Measurements from ENCODE around the gene GSK3B.

The GSK3B gene

DNA sequence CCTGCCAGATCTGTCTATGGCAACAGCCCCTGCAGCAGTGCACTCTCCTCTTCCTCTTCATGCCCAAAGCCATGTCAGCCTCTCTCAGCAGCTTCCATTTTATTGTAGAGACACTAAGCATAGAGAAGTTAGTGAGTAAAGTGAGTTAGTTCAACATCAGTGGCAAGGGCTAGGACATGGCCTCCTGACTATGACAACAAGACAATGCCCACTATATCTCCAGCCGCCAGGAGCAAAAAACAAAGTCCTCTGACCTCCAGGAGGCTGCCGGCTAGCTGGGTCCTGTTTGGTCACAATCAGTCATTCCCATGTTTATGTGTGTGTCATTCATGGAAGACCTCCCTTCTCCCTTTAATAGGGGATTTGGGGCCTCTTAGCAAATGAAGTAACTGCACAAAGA is 297.5 kb downstream of the GSK3B start:
- no peak overlapping the region for H3K9ac ChIP-seq
- TF ChIP-seq, protein P1, sequence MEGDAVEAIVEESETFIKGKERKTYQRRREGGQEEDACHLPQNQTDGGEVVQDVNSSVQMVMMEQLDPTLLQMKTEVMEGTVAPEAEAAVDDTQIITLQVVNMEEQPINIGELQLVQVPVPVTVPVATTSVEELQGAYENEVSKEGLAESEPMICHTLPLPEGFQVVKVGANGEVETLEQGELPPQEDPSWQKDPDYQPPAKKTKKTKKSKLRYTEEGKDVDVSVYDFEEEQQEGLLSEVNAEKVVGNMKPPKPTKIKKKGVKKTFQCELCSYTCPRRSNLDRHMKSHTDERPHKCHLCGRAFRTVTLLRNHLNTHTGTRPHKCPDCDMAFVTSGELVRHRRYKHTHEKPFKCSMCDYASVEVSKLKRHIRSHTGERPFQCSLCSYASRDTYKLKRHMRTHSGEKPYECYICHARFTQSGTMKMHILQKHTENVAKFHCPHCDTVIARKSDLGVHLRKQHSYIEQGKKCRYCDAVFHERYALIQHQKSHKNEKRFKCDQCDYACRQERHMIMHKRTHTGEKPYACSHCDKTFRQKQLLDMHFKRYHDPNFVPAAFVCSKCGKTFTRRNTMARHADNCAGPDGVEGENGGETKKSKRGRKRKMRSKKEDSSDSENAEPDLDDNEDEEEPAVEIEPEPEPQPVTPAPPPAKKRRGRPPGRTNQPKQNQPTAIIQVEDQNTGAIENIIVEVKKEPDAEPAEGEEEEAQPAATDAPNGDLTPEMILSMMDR (IDR thresholded peaks at IDR 0.05): no peak
- no peak overlapping the region for H3K4me2 ChIP-seq (ENCODE audit: low read length)
- no peaks in the 10 kb centered on the region for H3K36me3 ChIP-seq (ENCODE audit: control insufficient read depth, insufficient read depth, low read length)
- H2AFZ ChIP-seq: no peak overlapping the region
- H3K27me3 ChIP-seq (ENCODE audit: control insufficient read depth, insufficient read depth, low read length): no peaks in the 10 kb centered on the region
- no peak overlapping the region for H3K27ac ChIP-seq
- H3K79me2 ChIP-seq: no peaks in the 10 kb centered on the region
- H3K4me1 ChIP-seq: no peaks in the 10 kb centered on the region
- H3K9me3 ChIP-seq (ENCODE audit: control insufficient read depth, low read length): no peaks in the 10 kb centered on the region
- no peak overlapping the region for H3K4me3 ChIP-seq (ENCODE audit: low read depth, low read length)

DNA sequence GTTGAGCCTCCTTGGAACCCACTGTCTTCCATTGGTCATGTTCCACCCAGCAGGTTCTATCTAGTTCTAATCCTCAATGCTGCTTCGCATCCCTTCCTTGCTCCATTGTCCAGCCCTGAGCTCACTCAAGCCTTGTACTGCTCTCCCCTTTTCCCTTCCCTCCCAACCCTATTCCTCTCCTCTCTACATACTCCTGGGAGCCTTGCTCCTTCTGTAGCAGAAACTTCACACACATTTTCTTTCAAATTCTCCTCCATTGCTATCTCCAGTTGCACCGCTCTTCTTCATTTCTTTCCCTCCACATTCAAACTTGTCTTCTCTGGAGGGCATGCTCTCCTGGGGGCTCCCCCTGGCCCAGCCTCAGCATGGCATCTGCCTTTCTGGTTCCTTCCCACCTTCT is 297.9 kb downstream of the GSK3B start:
- Histone ChIP-seq H3K4me3 (ENCODE audit: low read depth, low read length) (no peak overlapping the region), H3K27me3 (ENCODE audit: control insufficient read depth, insufficient read depth, low read length) (no peaks in the 10 kb centered on the region), H3K4me2 (ENCODE audit: low read length) (no peak overlapping the region), H2AFZ (no peak overlapping the region), H3K27ac (no peak overlapping the region), H3K79me2 (no peaks in the 10 kb centered on the region), H3K9me3 (ENCODE audit: control insufficient read depth, low read length) (no peaks in the 10 kb centered on the region), H3K4me1 (no peaks in the 10 kb centered on the region), H3K36me3 (ENCODE audit: control insufficient read depth, insufficient read depth, low read length) (no peaks in the 10 kb centered on the region), H3K9ac (no peak overlapping the region)
- TF ChIP-seq, protein P1 (IDR thresholded peaks at IDR 0.05): no peak

DNA sequence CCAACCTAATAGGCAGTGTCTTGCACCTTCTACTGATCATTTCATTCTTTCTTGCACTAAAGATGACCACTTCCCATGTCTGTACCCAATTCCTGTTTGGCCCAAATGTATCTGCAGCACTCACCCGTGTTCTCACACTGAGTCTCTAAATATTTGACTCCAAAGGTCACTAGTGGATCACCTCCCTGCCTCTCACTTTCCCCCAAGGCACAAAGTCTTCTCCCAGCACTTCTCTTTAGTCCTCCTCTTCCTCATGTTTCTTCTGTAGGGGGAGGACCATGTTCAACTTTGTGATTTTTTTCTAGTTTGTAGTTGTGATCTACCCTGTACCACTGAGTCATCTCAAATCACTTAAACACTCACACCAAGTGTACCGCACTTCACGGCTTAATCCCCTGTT is 298.4 kb downstream of the GSK3B start:
- Histone ChIP-seq H3K4me1 (no peaks in the 10 kb centered on the region), H3K27ac (no peak overlapping the region), H3K36me3 (ENCODE audit: control insufficient read depth, insufficient read depth, low read length) (no peaks in the 10 kb centered on the region), H3K4me2 (ENCODE audit: low read length) (no peak overlapping the region), H3K4me3 (ENCODE audit: low read depth, low read length) (no peak overlapping the region), H3K9me3 (ENCODE audit: control insufficient read depth, low read length) (no peaks in the 10 kb centered on the region), H2AFZ (no peak overlapping the region), H3K27me3 (ENCODE audit: control insufficient read depth, insufficient read depth, low read length) (no peaks in the 10 kb centered on the region), H3K79me2 (no peaks in the 10 kb centered on the region), H3K9ac (no peak overlapping the region)
- TF ChIP-seq, protein P1 (IDR thresholded peaks at IDR 0.05): no peak

DNA sequence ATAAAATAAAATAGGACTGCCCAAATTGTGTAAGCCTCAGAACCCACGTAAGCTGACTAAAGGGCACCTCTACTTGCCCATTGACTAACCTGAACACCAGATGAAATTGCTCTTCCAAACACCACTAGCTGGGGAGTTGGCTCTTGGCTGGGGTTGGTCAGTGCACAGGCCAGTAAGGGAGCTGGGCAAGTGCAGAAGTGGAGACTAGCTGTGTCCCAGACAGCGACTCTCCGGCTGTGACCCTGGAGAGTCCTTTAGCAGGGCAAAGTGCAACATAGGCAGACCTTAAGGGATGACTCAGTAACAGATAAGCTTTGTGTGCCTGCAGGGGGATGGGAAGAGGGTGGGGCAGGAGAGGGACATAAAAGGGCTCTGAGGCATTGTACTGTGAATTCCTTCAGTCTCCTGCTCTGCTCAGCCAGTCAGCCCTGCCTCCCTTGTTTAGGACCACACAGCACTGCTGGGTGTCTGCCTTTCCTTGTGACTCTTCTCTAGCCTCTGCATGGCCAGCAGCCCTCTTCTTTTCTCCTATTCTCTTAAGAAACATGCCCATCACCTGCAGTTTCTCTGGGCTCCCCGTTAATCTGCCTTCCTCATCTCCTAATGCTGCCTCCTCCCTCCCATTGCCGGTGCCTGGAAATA is 299.2 kb downstream of the GSK3B start:
- Histone ChIP-seq H3K27me3 (ENCODE audit: control insufficient read depth, insufficient read depth, low read length) (no peaks in the 10 kb centered on the region), H3K4me1 (no peaks in the 10 kb centered on the region), H3K9me3 (ENCODE audit: control insufficient read depth, low read length) (no peaks in the 10 kb centered on the region), H3K4me3 (ENCODE audit: low read depth, low read length) (no peak overlapping the region), H2AFZ (no peak overlapping the region), H3K36me3 (ENCODE audit: control insufficient read depth, insufficient read depth, low read length) (no peaks in the 10 kb centered on the region), H3K9ac (no peak overlapping the region), H3K79me2 (no peaks in the 10 kb centered on the region), H3K27ac (no peak overlapping the region), H3K4me2 (ENCODE audit: low read length) (no peak overlapping the region)
- TF ChIP-seq, protein P1 (IDR thresholded peaks at IDR 0.05): no peak

DNA sequence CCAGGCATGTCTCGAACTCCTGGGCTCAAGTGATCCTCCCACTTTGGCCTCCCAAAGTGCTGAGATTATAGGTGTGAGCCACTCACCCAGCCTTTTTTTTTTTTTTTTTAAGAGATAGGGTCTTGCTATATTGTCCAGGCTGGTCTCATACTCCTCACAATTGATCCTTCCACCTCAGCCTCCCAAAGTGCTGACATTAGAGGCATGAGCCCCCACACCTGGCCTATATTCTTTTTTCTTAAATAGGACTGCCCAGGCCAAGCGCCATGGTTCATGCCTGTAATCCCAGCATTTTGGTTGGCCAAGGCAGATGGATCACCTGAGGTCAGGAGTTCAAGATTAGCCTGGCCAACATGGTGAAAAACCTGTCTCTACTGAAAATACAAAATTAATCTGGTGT is 299.8 kb downstream of the GSK3B start:
- no peaks in the 10 kb centered on the region for H3K27me3 ChIP-seq (ENCODE audit: control insufficient read depth, insufficient read depth, low read length)
- H3K36me3 ChIP-seq (ENCODE audit: control insufficient read depth, insufficient read depth, low read length): no peaks in the 10 kb centered on the region
- TF ChIP-seq, protein P1 (IDR thresholded peaks at IDR 0.05): no peak
- no peak overlapping the region for H3K4me3 ChIP-seq (ENCODE audit: low read depth, low read length)
- H3K79me2 ChIP-seq: no peaks in the 10 kb centered on the region
- H3K9me3 ChIP-seq (ENCODE audit: control insufficient read depth, low read length): no peaks in the 10 kb centered on the region
- H2AFZ ChIP-seq: no peak overlapping the region
- H3K4me1 ChIP-seq: no peaks in the 10 kb centered on the region
- H3K9ac ChIP-seq: no peak overlapping the region
- H3K27ac ChIP-seq: no peak overlapping the region
- H3K4me2 ChIP-seq (ENCODE audit: low read length): no peak overlapping the region
